ENCODE data around the gene DSCAM.

DSCAM gene

GRCh38 chr21:40667967-40668366 lies 179.0 kb downstream of the DSCAM start:
- no peak for DNase-seq (ENCODE audit: low read depth, low spot score)

GRCh38 chr21:40662889-40663288 lies 184.1 kb downstream of the DSCAM start:
- no peak for DNase-seq (ENCODE audit: low read depth, low spot score)

GRCh38 chr21:40660461-40660860 lies 186.5 kb downstream of the DSCAM start:
- DNase-seq (ENCODE audit: low read depth, low spot score): no peak

- no peak for DNase-seq (ENCODE audit: low read depth, low spot score)
Observed at GRCh38 chr21:40658311-40658710, 188.6 kb downstream of the DSCAM start.

- DNase-seq (ENCODE audit: low read depth, low spot score): no peak
Observed at GRCh38 chr21:40652436-40652835, 194.5 kb downstream of the DSCAM start.

GRCh38 chr21:40647706-40648105 lies 199.3 kb downstream of the DSCAM start:
- no peak for DNase-seq (ENCODE audit: low read depth, low spot score)

- DNase-seq (ENCODE audit: low read depth, low spot score): no peak
Observed at GRCh38 chr21:40646651-40647050, 200.3 kb downstream of the DSCAM start.

- no peak for DNase-seq (ENCODE audit: low read depth, low spot score)
Observed at GRCh38 chr21:40641042-40641441, 205.9 kb downstream of the DSCAM start.

GRCh38 chr21:40640266-40640789 lies 206.6 kb downstream of the DSCAM start:
- DNase-seq (ENCODE audit: low read depth, low spot score): no peak

GRCh38 chr21:40639616-40640194 lies 207.3 kb downstream of the DSCAM start:
- DNase-seq (ENCODE audit: low read depth, low spot score): no peak

- DNase-seq (ENCODE audit: low read depth, low spot score): no peak
Observed at GRCh38 chr21:40638466-40639251, 208.3 kb downstream of the DSCAM start.

- no peak for DNase-seq (ENCODE audit: low read depth, low spot score)
Observed at GRCh38 chr21:40636026-40636425, 210.9 kb downstream of the DSCAM start.

GRCh38 chr21:40635391-40635790 lies 211.6 kb downstream of the DSCAM start:
- DNase-seq (ENCODE audit: low read depth, low spot score): no peak

GRCh38 chr21:40634141-40634540 lies 212.8 kb downstream of the DSCAM start:
- no peak for DNase-seq (ENCODE audit: low read depth, low spot score)

- no peak for DNase-seq (ENCODE audit: low read depth, low spot score)
Observed at GRCh38 chr21:40633048-40633447, 213.9 kb downstream of the DSCAM start.

GRCh38 chr21:40631211-40631610 lies 215.7 kb downstream of the DSCAM start:
- DNase-seq (ENCODE audit: low read depth, low spot score): no peak

GRCh38 chr21:40625991-40626390 lies 221.0 kb downstream of the DSCAM start:
- DNase-seq (ENCODE audit: low read depth, low spot score): no peak

GRCh38 chr21:40623528-40623927 lies 223.4 kb downstream of the DSCAM start:
- DNase-seq (ENCODE audit: low read depth, low spot score): no peak

- no peak for DNase-seq (ENCODE audit: low read depth, low spot score)
Observed at GRCh38 chr21:40622531-40622930, 224.4 kb downstream of the DSCAM start.

- DNase-seq (ENCODE audit: low read depth, low spot score): no peak
Observed at GRCh38 chr21:40620386-40621145, 226.4 kb downstream of the DSCAM start.

GRCh38 chr21:40618191-40618973 lies 228.6 kb downstream of the DSCAM start:
- no peak for DNase-seq (ENCODE audit: low read depth, low spot score)

GRCh38 chr21:40616377-40616704 lies 230.6 kb downstream of the DSCAM start:
- no peak for DNase-seq (ENCODE audit: low read depth, low spot score)

All from brain pericyte (primary cell).